NCI-H226 (cell line): ENCODE data around the gene VPS26B.
"Not testable (repeated sequence)": the region's sequence is repeated elsewhere in the genome, so short reads cannot be mapped to it uniquely, and the experiment has no call there.

ENCODE experiments used
- DNase-seq: peaks from one replicate; pipeline ENCODE4 v3.0.0-alpha.2; 2015

Gene VPS26B

GRCh38 chr11:134260983-134261382 is 36.5 kb downstream of the VPS26B start:
- DNase-seq, result no peak

- DNase-seq, result peak; percentile 6
Observed at GRCh38 chr11:134261626-134262488, 37.4 kb downstream of the VPS26B start.

GRCh38 chr11:134264966-134265764 is 40.7 kb downstream of the VPS26B start:
- no peak for DNase-seq

DNA sequence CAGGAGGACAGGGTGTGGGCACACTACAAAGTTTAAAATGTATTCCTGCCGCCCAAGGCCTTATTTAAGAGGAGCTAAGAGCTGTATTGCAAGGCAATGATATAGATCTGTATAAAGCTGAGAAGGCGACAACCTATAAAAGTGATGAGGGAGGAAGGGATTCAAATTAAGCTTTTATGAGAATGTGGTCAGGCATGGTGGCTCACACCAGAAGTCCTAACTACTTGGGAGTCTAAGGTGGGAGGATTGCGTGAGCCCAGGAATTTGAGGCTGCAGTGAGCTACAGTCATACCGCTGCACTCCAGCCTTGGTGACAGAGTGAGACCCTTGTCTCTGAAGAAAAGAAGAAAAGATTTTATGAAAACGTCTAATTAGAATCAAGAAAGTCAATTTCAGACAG is 42.0 kb downstream of the VPS26B start:
- no peak for DNase-seq

DNA sequence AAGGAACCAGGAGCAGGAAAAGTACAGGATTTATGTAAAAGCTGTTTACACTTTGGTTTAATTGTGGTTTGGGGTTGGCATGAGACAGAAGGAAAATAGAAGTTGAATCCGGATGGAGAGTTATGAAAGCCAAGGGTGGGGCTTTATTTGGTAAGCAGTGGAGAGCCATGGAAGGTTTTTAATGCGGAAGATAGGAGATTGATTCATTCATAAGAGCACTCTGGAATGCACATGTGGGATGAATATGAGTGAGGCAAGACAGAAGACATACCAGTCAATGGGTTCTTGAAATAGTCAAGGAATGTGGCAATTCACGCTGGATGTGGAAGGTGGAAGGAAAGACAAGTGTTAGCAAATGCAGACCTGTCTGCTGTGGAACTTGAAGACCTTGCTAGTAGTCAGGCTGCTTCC is 42.4 kb downstream of the VPS26B start:
- DNase-seq, result peak; percentile 81

DNA sequence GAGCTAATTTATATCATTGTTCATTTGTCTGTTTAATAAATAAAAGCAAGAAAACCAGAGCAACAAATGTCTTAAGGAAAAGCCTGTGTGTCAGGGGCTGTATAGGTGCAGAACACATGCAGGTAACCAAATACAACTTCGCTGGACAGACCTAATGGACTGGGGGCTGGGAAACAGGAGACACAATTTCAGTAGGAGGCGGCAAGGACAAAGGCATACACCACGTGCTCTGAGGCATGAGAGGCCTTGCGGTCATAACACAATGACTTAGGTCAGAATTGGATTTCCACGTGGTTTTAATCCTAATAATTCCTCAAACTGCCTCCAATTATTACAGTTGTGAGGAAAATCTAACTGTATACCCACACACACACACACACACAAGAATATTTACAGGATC is 43.0 kb downstream of the VPS26B start:
- DNase-seq, result no peak

DNA sequence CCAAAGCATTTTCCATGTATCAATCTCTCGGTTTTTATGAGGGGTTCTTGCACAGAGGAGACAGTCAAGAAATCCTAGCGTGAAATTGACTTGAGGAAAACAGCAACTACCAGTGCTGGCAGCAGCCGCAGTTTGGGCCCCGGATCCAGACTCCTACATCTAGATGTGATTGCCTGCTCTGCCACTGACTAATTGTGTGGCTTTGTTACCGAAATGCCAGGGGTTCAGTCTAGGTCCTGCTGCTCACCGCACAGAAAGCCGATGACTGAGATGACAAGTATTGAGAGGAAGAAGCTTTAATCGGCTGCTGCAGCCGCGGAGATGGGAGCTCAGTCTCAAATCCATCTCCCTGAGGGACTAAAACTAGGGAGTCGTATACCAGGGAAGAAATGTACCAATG is 43.5 kb downstream of the VPS26B start:
- DNase-seq, result no peak

DNA sequence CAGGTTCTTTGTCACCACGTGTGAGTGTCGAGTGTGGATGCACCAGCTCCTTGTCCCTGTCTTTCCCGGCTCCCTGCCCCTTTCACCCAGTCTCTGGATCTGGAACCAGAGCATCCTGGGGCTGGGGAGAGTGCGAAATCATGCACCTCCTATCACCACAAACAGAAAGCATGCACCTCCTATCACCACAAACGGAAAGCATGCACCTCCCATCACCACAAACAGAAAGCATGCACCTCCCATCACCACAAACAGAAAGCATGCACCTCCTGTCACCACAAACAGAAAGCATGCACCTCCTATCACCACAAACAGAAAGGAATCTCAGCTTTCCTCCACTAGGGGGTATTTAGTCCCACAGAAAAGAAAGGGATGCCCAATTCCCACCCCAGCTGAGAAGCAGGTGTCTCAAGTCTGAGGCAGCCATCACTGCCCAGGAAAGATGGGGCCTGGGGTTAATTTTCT is 45.8 kb downstream of the VPS26B start:
- peak; percentile 21 for DNase-seq

DNA sequence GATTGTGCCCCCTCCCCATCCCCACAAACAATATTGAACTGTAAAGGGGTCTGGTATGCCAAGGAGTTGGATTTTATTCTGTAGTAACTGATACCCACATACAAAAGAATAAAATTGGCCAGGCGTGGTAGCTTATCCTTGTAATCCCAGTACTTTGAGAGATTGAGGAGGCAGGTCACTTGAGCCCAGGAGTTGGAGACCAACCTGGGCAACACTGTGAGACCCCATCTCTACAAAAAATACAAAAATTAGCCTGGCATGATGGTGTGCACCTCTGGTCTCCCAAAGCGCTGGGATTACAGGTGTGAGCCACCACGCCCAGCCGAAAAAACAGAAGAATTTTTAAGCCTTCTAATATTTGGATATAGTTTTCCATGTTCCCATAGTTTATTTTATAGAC is 47.5 kb downstream of the VPS26B start:
- no peak for DNase-seq

DNA sequence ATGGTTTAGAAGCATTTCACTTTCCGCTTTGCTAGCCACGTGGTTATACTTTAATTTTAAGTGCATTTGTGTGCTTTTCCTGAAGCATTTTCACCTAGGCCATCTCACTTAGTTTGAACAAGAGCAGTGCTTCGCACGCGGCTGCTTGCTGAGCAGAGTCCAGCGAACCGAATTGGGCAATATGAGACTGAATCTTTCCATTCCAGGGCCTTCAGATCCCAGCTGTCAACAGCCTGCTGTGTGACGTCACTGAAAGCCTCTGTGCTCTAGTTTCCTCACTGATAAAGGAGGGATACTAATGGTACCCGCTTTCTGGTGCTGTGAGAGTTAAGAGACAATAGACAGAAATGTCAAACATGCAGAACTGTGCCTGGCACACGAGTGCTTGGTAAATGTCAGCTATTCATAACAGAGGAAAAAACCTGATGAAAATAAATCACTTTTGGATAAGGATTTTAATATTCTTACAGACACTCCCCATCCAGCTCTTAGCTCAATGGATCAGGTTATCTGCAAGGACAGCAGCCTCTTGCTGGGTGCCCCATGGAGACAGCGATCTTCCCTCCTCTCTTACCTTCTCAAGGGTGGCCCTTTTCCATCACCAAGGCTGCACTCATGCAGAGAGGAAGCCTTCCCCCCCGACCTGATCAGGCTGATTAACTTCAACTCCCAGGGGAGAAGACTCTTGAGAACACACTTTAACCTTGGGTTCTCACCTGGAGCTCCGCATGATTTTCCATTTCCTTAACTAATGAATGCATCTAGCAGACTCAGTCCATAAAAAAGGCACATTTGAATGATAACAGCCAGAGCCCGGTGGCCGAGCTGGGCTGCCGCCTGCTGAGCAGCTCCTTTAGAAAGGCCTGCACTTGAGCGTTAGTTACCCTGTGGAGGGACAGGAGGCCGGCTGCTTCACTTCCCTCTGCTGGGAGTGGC is 48.2 kb downstream of the VPS26B start:
- no peak for DNase-seq

- no peak for DNase-seq
Observed at GRCh38 chr11:134273317-134273712, 48.8 kb downstream of the VPS26B start.

DNA sequence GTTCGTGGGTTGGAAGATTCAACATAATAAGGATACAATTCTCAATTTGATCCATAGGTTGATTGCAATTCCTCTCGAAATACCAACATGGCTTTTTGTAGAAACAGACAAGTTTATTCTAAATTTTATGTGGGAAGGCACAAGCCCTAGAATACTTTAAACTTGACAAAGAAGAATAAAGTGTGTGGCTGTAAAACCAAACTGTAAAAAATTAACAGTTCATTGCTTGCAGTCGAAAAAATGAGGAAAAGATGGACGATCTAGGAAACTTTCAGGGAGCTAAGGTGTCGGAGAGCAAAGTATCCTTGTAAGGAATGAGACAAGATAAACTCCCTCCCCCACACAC is 50.7 kb downstream of the VPS26B start:
- DNase-seq, result no peak

DNA sequence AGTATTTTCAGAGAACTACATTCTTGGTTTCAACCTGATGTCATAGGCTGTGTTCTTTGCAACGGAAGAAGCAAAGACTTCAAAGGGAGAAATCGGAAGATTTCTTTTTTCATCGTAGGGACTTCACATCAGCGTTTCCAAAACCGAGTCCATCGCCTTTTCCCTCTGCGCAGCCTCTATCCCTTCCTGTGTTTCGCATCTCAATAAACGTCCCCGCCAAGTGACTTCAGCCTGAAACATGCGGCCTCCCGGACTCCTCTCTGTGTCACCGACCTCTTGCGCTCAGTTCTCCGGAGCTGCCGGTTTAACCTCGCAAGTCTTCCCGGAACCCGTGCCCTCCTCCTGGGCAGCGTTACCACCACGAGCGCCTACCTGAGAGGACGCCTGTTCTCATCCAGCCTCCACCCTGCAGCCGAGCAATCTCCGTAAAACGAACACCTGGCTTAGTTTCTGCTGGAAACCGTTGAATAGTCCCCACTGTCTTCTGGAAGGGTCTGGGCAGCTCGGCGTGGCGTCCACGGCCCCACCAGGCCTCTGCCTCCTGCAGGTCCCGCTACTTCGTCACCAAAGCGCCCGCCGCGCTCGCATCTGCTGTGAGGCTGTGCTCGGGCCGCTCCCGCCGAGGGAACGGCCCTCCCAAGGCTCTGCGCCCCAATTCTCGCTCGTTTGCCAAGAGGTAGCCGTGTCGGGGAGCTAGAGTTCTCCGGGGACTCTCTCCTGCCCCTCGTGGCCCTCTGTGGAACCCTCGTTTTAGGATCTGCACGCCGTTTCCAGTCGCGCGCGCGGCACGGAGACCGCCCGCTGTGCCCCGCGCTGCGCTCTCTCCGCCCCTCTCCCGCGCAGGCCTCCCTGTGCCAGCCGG is 51.3 kb downstream of the VPS26B start, which contains the start of gene GLB1L3:
GLB1L3 (plus strand) TSS at position 846 of the 862 bp plus-strand sequence. CDS start 362 bp downstream, outside the sequence.
- no peak for DNase-seq

DNA sequence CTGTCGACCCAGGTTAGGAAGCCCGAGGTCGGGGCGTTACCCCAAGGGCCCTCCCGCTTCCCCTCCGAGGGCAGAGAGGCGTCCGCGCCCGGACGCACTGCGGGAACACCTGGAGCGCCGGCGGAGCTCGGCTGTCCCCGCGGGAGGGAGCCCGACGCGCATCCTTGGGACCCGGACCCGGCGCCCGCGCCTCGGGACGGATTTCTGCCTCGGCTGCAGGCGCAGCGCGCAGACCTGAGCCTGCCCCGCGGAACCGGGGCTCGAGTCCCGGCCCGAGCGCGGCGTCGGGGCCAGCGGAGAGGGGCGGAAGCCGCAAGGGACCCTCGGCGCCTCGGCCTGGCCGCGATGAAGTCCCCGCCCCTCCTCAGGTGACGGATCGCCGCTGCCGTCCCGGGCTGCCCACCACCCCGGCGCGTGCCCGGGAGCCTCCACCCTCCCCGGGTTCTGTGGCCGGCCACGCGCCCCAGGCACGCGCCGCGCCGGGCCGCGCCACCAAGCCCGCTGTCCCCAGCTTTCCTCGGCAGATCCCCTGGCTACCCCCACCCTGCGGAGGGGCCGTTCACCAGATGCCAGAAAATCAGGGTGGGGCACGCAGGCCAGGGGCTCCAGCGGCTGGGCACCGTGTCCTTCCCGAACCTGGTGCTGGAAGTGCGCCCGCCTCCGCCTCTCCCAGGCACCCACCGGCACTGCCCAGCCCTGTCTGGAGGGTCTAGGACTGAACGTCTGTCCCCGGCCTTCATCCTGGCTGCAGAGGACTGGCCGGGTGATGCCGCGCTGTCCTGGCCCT is 52.1 kb downstream of the VPS26B start:
- DNase-seq, result no peak

- DNase-seq, result no peak
Observed at GRCh38 chr11:134277183-134278001, 52.9 kb downstream of the VPS26B start.

GRCh38 chr11:134278356-134278755 is 53.9 kb downstream of the VPS26B start:
- no peak for DNase-seq

DNA sequence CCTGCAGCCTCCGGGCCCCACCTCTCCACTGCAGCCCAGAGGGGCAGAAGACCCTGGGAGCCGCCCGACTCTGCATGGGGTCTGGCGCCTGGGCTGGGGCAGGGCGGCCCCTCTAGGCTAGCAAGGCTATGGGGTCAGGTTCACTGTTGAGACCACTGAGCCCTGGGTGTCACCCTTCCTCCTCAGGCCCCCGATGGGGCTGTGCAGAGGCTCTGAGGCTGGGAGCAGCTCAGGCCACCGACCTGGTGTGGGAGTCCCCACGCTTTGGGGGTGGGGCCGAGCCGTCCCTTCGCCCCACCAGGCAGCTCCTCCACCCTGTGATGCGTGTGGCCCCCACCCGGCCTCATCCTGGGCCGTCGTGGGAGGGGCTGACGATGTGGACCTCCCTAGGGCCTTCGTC is 57.2 kb downstream of the VPS26B start:
- DNase-seq, result not testable (repeated sequence)

- DNase-seq, result no peak
Observed at GRCh38 chr11:134282121-134283045, 57.9 kb downstream of the VPS26B start.
